PC-9 (cell line): ENCODE measurements around the gene TMEM38A. TPM values are rescaled to one million over a fixed set of nuclear protein-coding genes. Genes with fewer than 3 reads are reported as not detected.
A peak's percentile ranks its signal among the peaks of the same experiment; 100 is the strongest.

Experiments used
- BruUV-seq: library from RNA; stranded (reverse); fragments of 400-500 nt; replicated peaks from 2 replicates; lab custom pipeline; 2021; lab: Mats Ljungman, UMichigan
- CTCF ChIA-PET: fragments of 300-600 bp; sonication (Branson Sonifier 250); formaldehyde crosslinking; loops from one replicate; lab custom pipeline; 2022; ENCODE audit warnings: antibody characterized with exemption; lab: Charles Lee
- POLR2A ChIA-PET: fragments of 300-600 bp; sonication (Branson Sonifier 250); formaldehyde crosslinking; loops from one replicate; lab custom pipeline; 2022; ENCODE audit warnings: antibody characterized with exemption; ENCODE audit not compliant: unreplicated experiment; lab: Charles Lee
- DNase-seq, 2 experiments: peaks; one replicate each; pipeline versions ENCODE4 v3.0.0 to v3.0.0-alpha.2; 2015 to 2022; ENCODE audit warnings: mixed read lengths in 1 of 2
- H2AFZ ChIP-seq: fragments of 200-600 bp; sonication (generic); 2 replicates; pipeline ENCODE4 v1.8.1; 2017; ENCODE audit warnings: antibody characterized with exemption
- H3F3A ChIP-seq: fragments of 200-600 bp; sonication (generic); 2 replicates; pipeline ENCODE4 v1.8.1; 2017; ENCODE audit warnings: antibody characterized with exemption, mild to moderate bottlenecking, low read depth; ENCODE audit not compliant: insufficient read depth
- H3K27ac ChIP-seq: fragments of 200-600 bp; sonication (generic); 2 replicates; pipeline ENCODE4 v1.6.1; 2016; ENCODE audit warnings: mixed run types
- H3K27me3 ChIP-seq: fragments of 200-600 bp; sonication (generic); 2 replicates; pipeline ENCODE4 v1.6.1; 2016; ENCODE audit warnings: low read depth, mixed run types; ENCODE audit not compliant: insufficient read depth
- H3K36me3 ChIP-seq: fragments of 200-600 bp; sonication (generic); 2 replicates; pipeline ENCODE4 v1.6.1; 2016; ENCODE audit warnings: low read depth, mixed run types
- H3K4me1 ChIP-seq: fragments of 200-600 bp; sonication (generic); replicated peaks from 2 replicates; pipeline ENCODE4 v1.6.1; 2016; ENCODE audit warnings: mixed run types; ENCODE audit not compliant: insufficient read depth
- H3K4me2 ChIP-seq: fragments of 200-600 bp; sonication (generic); 2 replicates; pipeline ENCODE4 v1.6.1; 2017; ENCODE audit warnings: mixed run types
- H3K4me3 ChIP-seq: fragments of 200-600 bp; sonication (generic); 2 replicates; pipeline ENCODE4 v1.6.1; 2016; ENCODE audit warnings: mixed run types
- H3K79me2 ChIP-seq: fragments of 200-600 bp; sonication (generic); 2 replicates; pipeline ENCODE4 v1.6.1; 2017; ENCODE audit warnings: low read depth, mixed run types
- H3K9me2 ChIP-seq: fragments of 200-600 bp; sonication (generic); 2 replicates; pipeline ENCODE4 v1.8.1; 2017; ENCODE audit warnings: mild to moderate bottlenecking; ENCODE audit not compliant: insufficient read depth
- H3K9me3 ChIP-seq: fragments of 200-600 bp; sonication (generic); 2 replicates; pipeline ENCODE4 v1.8.1; 2016; ENCODE audit warnings: low read depth; ENCODE audit not compliant: insufficient read depth
- H4K20me1 ChIP-seq: fragments of 200-600 bp; sonication (generic); 2 replicates; pipeline ENCODE4 v1.8.1; 2017; ENCODE audit not compliant: insufficient read depth
- EZH2 ChIP-seq: fragments of 200-600 bp; sonication (generic); IDR thresholded peaks from 2 replicates; pipeline ENCODE4 v1.8.0; 2017; ENCODE audit warnings: antibody characterized with exemption, low read depth
- intact Hi-C: fragments of 100-400 bp; cut with micrococcal nuclease; formaldehyde crosslinking; loops from one replicate; pipeline ENCODE4 v1.10.0; 2022; ENCODE audit not compliant: unreplicated experiment
- total RNA-seq: library from RNA; stranded (reverse); gene quantifications from 2 replicates; pipeline ENCODE4 v1.2.3, GENCODE V29; 2021
- TF ChIP-seq, protein P1 (sequence below): fragments of 200-600 bp; sonication (generic); conservative IDR thresholded peaks from 2 replicates; pipeline ENCODE4 v1.6.1; 2017; ENCODE audit warnings: mixed run types, antibody characterized with exemption, mild to moderate bottlenecking, moderate library complexity

The TMEM38A gene
- total RNA-seq, 1 experiment from 2014 or later = 16.0 TPM

DNA sequence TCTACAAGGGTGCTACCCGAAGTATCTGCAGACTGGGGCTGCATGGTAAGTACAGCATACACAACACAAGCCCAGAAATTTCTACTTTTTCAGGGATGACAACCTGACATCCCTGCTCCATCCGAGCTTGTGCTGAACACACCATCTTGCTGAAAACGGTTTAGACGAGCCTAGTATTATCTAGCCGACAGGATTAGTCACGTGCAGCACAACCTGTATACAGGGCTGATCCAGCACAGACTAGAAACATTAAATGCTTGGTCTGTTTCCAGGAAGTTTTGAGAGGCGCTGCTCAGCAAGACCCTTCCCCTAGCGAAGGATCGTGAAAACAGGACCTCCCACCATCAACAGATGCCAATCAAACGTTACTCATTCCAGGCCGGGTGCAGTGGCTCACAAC, 5.2 kb upstream of the TMEM38A start:
- H3K27ac ChIP-seq = no peak overlapping the region

DNA sequence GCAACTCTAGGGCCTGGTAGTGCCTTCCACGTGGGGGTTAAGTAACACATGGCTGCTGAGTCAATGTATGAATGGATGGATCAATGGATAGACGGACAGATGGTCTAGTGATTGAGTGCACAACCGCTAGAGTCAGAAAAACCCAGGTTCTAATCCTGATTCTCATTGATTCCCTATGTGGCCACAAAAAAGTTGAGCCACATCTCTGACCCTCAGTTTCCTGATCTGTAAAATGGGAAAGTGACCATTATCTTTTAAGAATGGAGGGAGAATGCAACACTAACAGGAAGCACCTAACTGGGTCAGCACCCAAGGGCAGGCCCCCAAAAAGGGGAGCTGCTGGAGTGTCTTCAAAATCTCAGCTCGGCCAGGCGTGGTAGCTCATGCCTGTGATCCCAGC, 3.6 kb upstream of the TMEM38A start:
- no peaks in the 10 kb centered on the region for H3K27me3 ChIP-seq
- H3K27ac ChIP-seq = no peak overlapping the region
- peaks cover 61% of the 10 kb centered on the region for H4K20me1 ChIP-seq
- TF ChIP-seq, protein P1, sequence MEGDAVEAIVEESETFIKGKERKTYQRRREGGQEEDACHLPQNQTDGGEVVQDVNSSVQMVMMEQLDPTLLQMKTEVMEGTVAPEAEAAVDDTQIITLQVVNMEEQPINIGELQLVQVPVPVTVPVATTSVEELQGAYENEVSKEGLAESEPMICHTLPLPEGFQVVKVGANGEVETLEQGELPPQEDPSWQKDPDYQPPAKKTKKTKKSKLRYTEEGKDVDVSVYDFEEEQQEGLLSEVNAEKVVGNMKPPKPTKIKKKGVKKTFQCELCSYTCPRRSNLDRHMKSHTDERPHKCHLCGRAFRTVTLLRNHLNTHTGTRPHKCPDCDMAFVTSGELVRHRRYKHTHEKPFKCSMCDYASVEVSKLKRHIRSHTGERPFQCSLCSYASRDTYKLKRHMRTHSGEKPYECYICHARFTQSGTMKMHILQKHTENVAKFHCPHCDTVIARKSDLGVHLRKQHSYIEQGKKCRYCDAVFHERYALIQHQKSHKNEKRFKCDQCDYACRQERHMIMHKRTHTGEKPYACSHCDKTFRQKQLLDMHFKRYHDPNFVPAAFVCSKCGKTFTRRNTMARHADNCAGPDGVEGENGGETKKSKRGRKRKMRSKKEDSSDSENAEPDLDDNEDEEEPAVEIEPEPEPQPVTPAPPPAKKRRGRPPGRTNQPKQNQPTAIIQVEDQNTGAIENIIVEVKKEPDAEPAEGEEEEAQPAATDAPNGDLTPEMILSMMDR = no peak
- TF ChIP-seq EZH2 = no peak
- H3K79me2 ChIP-seq = peaks cover 48% of the 10 kb centered on the region
- H3K9me2 ChIP-seq = no peaks in the 10 kb centered on the region
- H3K9me3 ChIP-seq = no peaks in the 10 kb centered on the region
- no TSS peak for BruUV-seq
- peaks cover 14% of the 10 kb centered on the region for H3K4me1 ChIP-seq
- ChIA-PET CTCF (no interaction called here), POLR2A (no interaction called here)
- intact Hi-C loops = no loop called here
- no peak overlapping the region for H3K4me2 ChIP-seq
- peaks cover 27% of the 10 kb centered on the region for H3K36me3 ChIP-seq
- H3K4me3 ChIP-seq = no peak overlapping the region
- no peak for DNase-seq
- H3F3A ChIP-seq = peaks cover 5% of the 10 kb centered on the region
- H2AFZ ChIP-seq = no peak overlapping the region

More for the DNA sequence above, 5.2 kb upstream of the TMEM38A start:
- no peak for TF ChIP-seq EZH2
- TF ChIP-seq, protein P1 = no peak
- H3K79me2 ChIP-seq = peaks cover 48% of the 10 kb centered on the region
- no peaks in the 10 kb centered on the region for H3K9me3 ChIP-seq
- intact Hi-C loops = no loop called here
- no TSS peak for BruUV-seq
- H3K4me2 ChIP-seq = no peak overlapping the region
- H3F3A ChIP-seq = peaks cover 8% of the 10 kb centered on the region; the same call in 1 of the 2 replicates
- no peak overlapping the region for H2AFZ ChIP-seq
- H4K20me1 ChIP-seq = peaks cover 71% of the 10 kb centered on the region
- H3K36me3 ChIP-seq = peaks cover 41% of the 10 kb centered on the region
- DNase-seq = no peak
- POLR2A ChIA-PET = no interaction called here
- H3K4me1 ChIP-seq = peaks cover 8% of the 10 kb centered on the region
- H3K27me3 ChIP-seq = no peaks in the 10 kb centered on the region
- H3K9me2 ChIP-seq = no peaks in the 10 kb centered on the region
- CTCF ChIA-PET = no interaction called here
- H3K4me3 ChIP-seq = no peak overlapping the region

DNA sequence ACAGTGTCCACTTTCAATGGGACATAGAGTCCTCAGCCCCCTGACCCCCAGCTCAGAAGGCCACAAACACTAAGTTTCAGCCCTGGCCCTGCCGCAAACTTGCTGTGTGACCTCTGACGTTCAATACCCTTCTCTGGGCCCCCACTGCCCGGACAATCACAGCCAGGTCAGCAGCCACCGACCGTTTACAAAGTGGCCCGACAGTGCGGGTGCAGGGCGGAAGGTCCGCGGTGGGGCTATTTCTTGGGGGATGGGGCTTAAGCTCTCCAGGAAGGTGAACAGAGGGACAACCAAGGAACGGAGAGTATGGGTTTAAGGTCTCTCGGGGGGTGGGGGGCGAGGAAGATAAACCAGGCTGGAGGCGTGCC, 1.5 kb upstream of the TMEM38A start:
- no peaks in the 10 kb centered on the region for H3K27me3 ChIP-seq
- no peaks in the 10 kb centered on the region for H3K9me3 ChIP-seq
- ChIA-PET CTCF (interaction anchor here (0.7 kb wide), 1 partner anchor 20 kb away, joined by 3 read pairs; no protein-coding TSS in a partner anchor), POLR2A (interaction anchor here (0.5 kb wide), 1 partner anchor 1534 kb away, joined by 6 read pairs; a partner anchor contains a TSS)
- peaks cover 48% of the 10 kb centered on the region for H3K79me2 ChIP-seq
- intact Hi-C loops = no loop called here
- H3K4me3 ChIP-seq = peak overlapping the region; percentile 92
- H2AFZ ChIP-seq = peak overlapping the region; percentile 80; the same call in 1 of the 2 replicates
- H3K4me2 ChIP-seq = peak overlapping the region; percentile 93
- no peak for DNase-seq
- H3K36me3 ChIP-seq = peaks cover 9% of the 10 kb centered on the region; the same call in 1 of the 2 replicates
- peaks cover 5% of the 10 kb centered on the region for H3F3A ChIP-seq
- no peak overlapping the region for H3K27ac ChIP-seq
- peaks cover 22% of the 10 kb centered on the region for H3K4me1 ChIP-seq
- no peaks in the 10 kb centered on the region for H3K9me2 ChIP-seq
- no TSS peak for BruUV-seq
- TF ChIP-seq EZH2 = no peak
- TF ChIP-seq, protein P1 = no peak
- peaks cover 45% of the 10 kb centered on the region for H4K20me1 ChIP-seq
